ENCODE data around the gene MTFR1L. TPM values are rescaled to one million over a fixed set of nuclear protein-coding genes. Genes with fewer than 3 reads are reported as not detected.

Gene MTFR1L
- total RNA-seq, 2 experiments from 2014 or later = 35.3 to 43.4 TPM

DNA sequence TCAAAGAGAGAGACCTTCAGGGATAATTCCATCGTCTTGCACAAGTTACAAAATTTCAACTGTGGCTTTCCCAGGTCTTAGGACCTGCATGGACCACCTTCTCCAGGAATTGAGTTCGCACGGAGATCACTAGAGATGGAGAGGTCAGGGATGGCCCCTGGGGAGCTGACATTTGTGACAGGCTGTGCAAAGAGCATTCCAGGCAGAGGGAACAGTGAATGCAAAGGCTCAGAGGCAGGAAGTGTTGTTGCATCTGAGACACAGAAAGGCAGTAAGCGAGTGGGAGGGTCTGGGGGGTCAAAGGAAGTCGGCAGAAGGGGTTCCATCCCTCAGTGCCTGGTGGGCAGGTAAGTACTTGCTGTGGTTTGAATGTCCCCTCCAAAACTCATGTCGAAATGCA, 29.3 kb upstream of the MTFR1L start:
- Histone ChIP-seq H3K79me2 (ENCODE audit: insufficient read depth, low read depth, low read length) (no peaks in the 10 kb centered on the region), H3K9me3 (ENCODE audit: low read length) (no peaks in the 10 kb centered on the region), H3K9me2 (ENCODE audit: insufficient read depth, low read length) (no peaks in the 10 kb centered on the region), H3K4me1 (ENCODE audit: insufficient read depth, low read length, poor library complexity, severe bottlenecking) (peaks cover 10% of the 10 kb centered on the region), H4K20me1 (ENCODE audit: insufficient read depth, low read length) (no peaks in the 10 kb centered on the region), H3K36me3 (ENCODE audit: insufficient read depth, low read length) (no peaks in the 10 kb centered on the region), H3K4me2 (ENCODE audit: low read length) (no peak overlapping the region), H3K27ac (ENCODE audit: low read depth, low read length, poor library complexity, severe bottlenecking) (no peak overlapping the region), H2AFZ (ENCODE audit: low read length) (no peak overlapping the region), H3K4me3 (ENCODE audit: low read depth, low read length, poor library complexity, severe bottlenecking) (no peak overlapping the region)
- TF ChIP-seq, protein P1, sequence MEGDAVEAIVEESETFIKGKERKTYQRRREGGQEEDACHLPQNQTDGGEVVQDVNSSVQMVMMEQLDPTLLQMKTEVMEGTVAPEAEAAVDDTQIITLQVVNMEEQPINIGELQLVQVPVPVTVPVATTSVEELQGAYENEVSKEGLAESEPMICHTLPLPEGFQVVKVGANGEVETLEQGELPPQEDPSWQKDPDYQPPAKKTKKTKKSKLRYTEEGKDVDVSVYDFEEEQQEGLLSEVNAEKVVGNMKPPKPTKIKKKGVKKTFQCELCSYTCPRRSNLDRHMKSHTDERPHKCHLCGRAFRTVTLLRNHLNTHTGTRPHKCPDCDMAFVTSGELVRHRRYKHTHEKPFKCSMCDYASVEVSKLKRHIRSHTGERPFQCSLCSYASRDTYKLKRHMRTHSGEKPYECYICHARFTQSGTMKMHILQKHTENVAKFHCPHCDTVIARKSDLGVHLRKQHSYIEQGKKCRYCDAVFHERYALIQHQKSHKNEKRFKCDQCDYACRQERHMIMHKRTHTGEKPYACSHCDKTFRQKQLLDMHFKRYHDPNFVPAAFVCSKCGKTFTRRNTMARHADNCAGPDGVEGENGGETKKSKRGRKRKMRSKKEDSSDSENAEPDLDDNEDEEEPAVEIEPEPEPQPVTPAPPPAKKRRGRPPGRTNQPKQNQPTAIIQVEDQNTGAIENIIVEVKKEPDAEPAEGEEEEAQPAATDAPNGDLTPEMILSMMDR (conservative IDR thresholded peaks at IDR 0.05; ENCODE audit: low read length) = no peak
- TF ChIP-seq EZH2phosphoT487 (IDR thresholded peaks at IDR 0.05; ENCODE audit: borderline replicate concordance, low read depth, low read length) = no peak
- POLR2A ChIA-PET = no interaction called here
- DNase-seq (ENCODE audit: low spot score) = no peak
- intact Hi-C loops (cut with micrococcal nuclease; ENCODE audit: unreplicated experiment) = no loop called here
- CTCF ChIA-PET (ENCODE audit: unreplicated experiment) = no interaction called here
- no TSS peak for BruUV-seq (replicated peaks)

DNA sequence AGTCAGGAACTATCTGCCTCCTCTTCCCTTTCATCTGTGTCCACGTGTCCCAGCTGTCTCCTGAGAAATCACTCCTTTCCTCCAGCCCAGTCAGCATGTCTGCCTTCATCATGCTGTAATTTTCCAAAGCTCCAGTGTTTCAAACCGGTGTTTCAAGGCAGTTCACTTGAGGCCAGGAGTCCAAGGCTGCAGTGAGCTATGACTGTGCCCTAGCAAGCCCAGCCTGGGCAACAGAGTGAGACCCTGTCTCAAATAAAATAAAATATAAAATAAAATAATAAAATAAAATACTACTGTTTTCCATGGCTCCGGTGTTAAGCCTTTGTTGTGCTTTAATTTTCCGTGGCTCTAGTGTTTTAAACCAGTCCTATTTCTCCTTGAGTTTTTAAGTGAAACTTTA, 27.6 kb upstream of the MTFR1L start:
- intact Hi-C loops (cut with micrococcal nuclease; ENCODE audit: unreplicated experiment) = no loop called here
- BruUV-seq (replicated peaks) = no TSS peak
- no peak for DNase-seq (ENCODE audit: low spot score)

DNA sequence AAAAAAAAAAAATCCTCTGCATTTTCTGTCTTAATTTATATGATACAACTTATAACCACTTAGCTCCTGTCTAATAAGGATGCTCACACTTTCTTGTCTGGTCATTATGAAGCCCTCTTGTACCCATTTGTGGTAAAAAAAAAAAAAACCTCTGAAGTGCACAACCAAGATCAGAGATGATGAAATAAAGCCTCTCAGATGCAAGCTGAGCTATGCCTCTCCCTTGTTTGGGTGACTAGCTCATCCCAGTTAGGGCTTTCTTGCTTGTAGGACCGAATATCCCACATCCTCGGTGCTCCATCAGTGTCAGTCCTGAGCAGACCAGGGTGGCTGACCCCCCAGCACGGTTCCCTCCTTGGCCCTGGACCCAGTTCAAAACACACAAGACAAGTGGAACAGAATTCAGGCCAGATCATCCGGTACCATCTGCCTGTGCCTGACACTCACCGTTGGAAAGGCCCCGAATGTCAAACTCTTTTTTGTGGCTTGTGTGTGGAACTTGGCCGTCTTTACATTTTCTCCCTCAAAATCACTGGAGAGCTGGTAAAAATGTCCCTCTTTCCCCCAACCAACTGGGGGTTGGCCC, 26.1 kb upstream of the MTFR1L start:
- Histone ChIP-seq H3K79me2 (ENCODE audit: insufficient read depth, low read depth, low read length) (no peaks in the 10 kb centered on the region), H3K27ac (ENCODE audit: low read depth, low read length, poor library complexity, severe bottlenecking) (no peak overlapping the region), H2AFZ (ENCODE audit: low read length) (no peak overlapping the region), H3K9me3 (ENCODE audit: low read length) (no peaks in the 10 kb centered on the region), H3K4me3 (ENCODE audit: low read depth, low read length, poor library complexity, severe bottlenecking) (no peak overlapping the region), H3K36me3 (ENCODE audit: insufficient read depth, low read length) (no peaks in the 10 kb centered on the region), H4K20me1 (ENCODE audit: insufficient read depth, low read length) (no peaks in the 10 kb centered on the region), H3K4me2 (ENCODE audit: low read length) (no peak overlapping the region), H3K4me1 (ENCODE audit: insufficient read depth, low read length, poor library complexity, severe bottlenecking) (peaks cover 18% of the 10 kb centered on the region), H3K9me2 (ENCODE audit: insufficient read depth, low read length) (no peaks in the 10 kb centered on the region)
- TF ChIP-seq, protein P1 (conservative IDR thresholded peaks at IDR 0.05; ENCODE audit: low read length) = no peak
- TF ChIP-seq EZH2phosphoT487 (IDR thresholded peaks at IDR 0.05; ENCODE audit: borderline replicate concordance, low read depth, low read length) = no peak
- POLR2A ChIA-PET = interaction anchor here (0.7 kb wide), 1 partner anchor 572 kb away, joined by 3 read pairs; no protein-coding TSS in a partner anchor
- intact Hi-C loops (cut with micrococcal nuclease; ENCODE audit: unreplicated experiment) = no loop called here
- CTCF ChIA-PET (ENCODE audit: unreplicated experiment) = no interaction called here
- DNase-seq (ENCODE audit: low spot score) = no peak
- BruUV-seq (replicated peaks) = no TSS peak

More for the DNA sequence above, 27.6 kb upstream of the MTFR1L start:
- no peaks in the 10 kb centered on the region for H4K20me1 ChIP-seq (ENCODE audit: insufficient read depth, low read length)
- no peaks in the 10 kb centered on the region for H3K9me2 ChIP-seq (ENCODE audit: insufficient read depth, low read length)
- peaks cover 21% of the 10 kb centered on the region for H3K4me1 ChIP-seq (ENCODE audit: insufficient read depth, low read length, poor library complexity, severe bottlenecking)
- POLR2A ChIA-PET = no interaction called here
- H3K79me2 ChIP-seq (ENCODE audit: insufficient read depth, low read depth, low read length) = no peaks in the 10 kb centered on the region
- no peak overlapping the region for H3K27ac ChIP-seq (ENCODE audit: low read depth, low read length, poor library complexity, severe bottlenecking)
- TF ChIP-seq, protein P1 (conservative IDR thresholded peaks at IDR 0.05; ENCODE audit: low read length) = no peak
- TF ChIP-seq EZH2phosphoT487 (IDR thresholded peaks at IDR 0.05; ENCODE audit: borderline replicate concordance, low read depth, low read length) = no peak
- no peaks in the 10 kb centered on the region for H3K36me3 ChIP-seq (ENCODE audit: insufficient read depth, low read length)
- no peak overlapping the region for H3K4me3 ChIP-seq (ENCODE audit: low read depth, low read length, poor library complexity, severe bottlenecking)
- H2AFZ ChIP-seq (ENCODE audit: low read length) = no peak overlapping the region
- no peak overlapping the region for H3K4me2 ChIP-seq (ENCODE audit: low read length)
- no peaks in the 10 kb centered on the region for H3K9me3 ChIP-seq (ENCODE audit: low read length)
- CTCF ChIA-PET (ENCODE audit: unreplicated experiment) = no interaction called here

Data from OCI-LY7 (cell line).